ENCODE results near the gene CBFA2T2. TPM values are rescaled to one million over a fixed set of nuclear protein-coding genes. Genes with fewer than 3 reads are reported as not detected.

CBFA2T2 gene
- total and polyA plus RNA-seq, 9 donors, result 9.4 to 29.8 (median 21.2) TPM

DNA sequence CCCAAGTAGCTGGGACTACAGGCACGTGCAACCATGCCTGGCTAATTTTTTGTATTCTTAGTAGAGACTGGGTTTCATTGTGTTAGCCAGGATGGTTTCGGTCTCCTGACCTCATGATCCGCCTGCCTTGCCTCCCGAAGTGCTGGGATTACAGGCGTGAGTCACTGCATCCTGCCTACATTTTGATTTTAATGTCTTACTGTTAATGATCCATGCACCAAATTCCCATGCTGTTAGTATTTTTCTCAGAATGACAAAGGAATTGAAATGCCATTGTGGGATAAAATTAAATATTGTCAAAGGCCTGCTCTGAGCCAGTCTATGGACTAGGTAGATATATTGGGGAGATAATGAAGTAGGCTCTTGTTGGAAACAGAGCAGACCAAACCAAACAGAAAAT lies 28.2 kb downstream of the CBFA2T2 start:
- H3K36me3 ChIP-seq, result no peaks in the 10 kb centered on the region
- H3K4me3 ChIP-seq, result no peak overlapping the region
- H3K27me3 ChIP-seq, result no peaks in the 10 kb centered on the region
- H3K9me3 ChIP-seq, result no peaks in the 10 kb centered on the region
- TF ChIP-seq POLR2A (IDR thresholded peaks at IDR 0.05), result no peak
- no peak for DNase-seq
- H3K4me1 ChIP-seq (ENCODE audit: insufficient read depth), result peaks cover 5% of the 10 kb centered on the region
- intact Hi-C loops (cut with DNase I), result no loop called here
- no peak overlapping the region for H3K27ac ChIP-seq
- 74 to 88% (median 87%) methylated on average over 5 of the region's 5 CpGs for WGBS, 3 donors

DNA sequence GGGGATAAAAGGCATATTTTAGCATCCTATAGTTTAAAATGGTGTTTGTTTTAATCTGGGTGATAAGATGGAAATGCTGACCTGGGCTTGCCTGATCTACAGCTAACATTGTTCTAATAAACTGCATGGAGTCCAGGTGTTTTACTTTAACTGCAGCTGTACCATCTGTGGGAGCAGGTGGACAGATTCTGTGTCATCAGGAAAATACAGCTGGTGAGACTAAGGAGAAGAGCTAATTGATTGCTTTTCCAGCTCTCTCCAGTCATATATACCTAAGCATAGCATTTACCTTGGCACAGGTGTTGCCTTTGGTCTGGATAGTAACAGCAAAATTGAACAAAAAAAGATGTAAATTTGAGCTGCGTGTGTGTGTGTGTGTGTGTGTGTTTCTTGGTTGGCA lies 31.6 kb downstream of the CBFA2T2 start:
- no peak overlapping the region for H3K27ac ChIP-seq
- H3K36me3 ChIP-seq, result no peaks in the 10 kb centered on the region
- no peak for TF ChIP-seq EP300 (IDR thresholded peaks at IDR 0.05)
- TF ChIP-seq, protein P1, sequence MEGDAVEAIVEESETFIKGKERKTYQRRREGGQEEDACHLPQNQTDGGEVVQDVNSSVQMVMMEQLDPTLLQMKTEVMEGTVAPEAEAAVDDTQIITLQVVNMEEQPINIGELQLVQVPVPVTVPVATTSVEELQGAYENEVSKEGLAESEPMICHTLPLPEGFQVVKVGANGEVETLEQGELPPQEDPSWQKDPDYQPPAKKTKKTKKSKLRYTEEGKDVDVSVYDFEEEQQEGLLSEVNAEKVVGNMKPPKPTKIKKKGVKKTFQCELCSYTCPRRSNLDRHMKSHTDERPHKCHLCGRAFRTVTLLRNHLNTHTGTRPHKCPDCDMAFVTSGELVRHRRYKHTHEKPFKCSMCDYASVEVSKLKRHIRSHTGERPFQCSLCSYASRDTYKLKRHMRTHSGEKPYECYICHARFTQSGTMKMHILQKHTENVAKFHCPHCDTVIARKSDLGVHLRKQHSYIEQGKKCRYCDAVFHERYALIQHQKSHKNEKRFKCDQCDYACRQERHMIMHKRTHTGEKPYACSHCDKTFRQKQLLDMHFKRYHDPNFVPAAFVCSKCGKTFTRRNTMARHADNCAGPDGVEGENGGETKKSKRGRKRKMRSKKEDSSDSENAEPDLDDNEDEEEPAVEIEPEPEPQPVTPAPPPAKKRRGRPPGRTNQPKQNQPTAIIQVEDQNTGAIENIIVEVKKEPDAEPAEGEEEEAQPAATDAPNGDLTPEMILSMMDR (IDR thresholded peaks at IDR 0.05), result no peak
- TF ChIP-seq POLR2A (IDR thresholded peaks at IDR 0.05), result no peak
- H3K4me3 ChIP-seq, result no peak overlapping the region
- intact Hi-C loops (cut with DNase I), result no loop called here
- H3K27me3 ChIP-seq, result no peaks in the 10 kb centered on the region
- WGBS, 3 donors, result 38 to 60% (median 47%) methylated on average over 1 of the region's 1 CpG
- DNase-seq, result no peak
- no peaks in the 10 kb centered on the region for H3K9me3 ChIP-seq
- H3K4me1 ChIP-seq (ENCODE audit: insufficient read depth), result peaks cover 3% of the 10 kb centered on the region

DNA sequence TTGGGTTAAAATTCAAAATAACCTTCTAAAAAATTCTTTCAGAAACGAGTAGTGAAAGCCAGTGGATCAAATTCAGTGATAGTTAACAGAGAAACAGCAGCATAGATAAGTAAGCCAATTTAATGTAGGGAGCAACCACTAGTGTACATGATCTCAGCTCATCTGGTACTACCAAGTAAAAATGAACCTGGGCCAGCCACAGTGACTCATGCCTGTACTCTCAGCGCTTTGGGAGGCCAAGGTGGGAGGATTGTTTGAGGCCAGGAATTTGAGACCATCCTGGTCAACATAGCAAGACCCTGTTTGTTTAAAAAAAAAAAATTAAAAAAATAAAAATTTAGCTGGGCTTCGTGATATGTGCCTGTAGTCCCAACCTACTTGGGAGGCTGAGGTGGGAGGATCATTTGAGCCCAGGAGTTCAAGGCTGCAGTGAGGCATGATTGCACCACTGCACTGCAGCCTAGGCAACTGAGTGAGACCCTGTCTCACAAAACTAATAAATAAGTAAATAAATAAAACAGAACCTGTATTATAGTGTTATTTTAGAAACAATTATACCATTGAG lies 32.4 kb downstream of the CBFA2T2 start:
- DNase-seq, result no peak
- H3K27ac ChIP-seq, result no peak overlapping the region
- no peaks in the 10 kb centered on the region for H3K9me3 ChIP-seq
- TF ChIP-seq EP300 (IDR thresholded peaks at IDR 0.05) (no peak), POLR2A (IDR thresholded peaks at IDR 0.05) (no peak)
- TF ChIP-seq, protein P1 (IDR thresholded peaks at IDR 0.05), result no peak
- H3K4me1 ChIP-seq (ENCODE audit: insufficient read depth), result peaks cover 3% of the 10 kb centered on the region
- no peaks in the 10 kb centered on the region for H3K27me3 ChIP-seq
- 64 to 68% (median 67%) methylated on average over 3 of the region's 3 CpGs for WGBS, 3 donors
- intact Hi-C loops (cut with DNase I), result no loop called here
- no peaks in the 10 kb centered on the region for H3K36me3 ChIP-seq
- H3K4me3 ChIP-seq, result no peak overlapping the region

DNA sequence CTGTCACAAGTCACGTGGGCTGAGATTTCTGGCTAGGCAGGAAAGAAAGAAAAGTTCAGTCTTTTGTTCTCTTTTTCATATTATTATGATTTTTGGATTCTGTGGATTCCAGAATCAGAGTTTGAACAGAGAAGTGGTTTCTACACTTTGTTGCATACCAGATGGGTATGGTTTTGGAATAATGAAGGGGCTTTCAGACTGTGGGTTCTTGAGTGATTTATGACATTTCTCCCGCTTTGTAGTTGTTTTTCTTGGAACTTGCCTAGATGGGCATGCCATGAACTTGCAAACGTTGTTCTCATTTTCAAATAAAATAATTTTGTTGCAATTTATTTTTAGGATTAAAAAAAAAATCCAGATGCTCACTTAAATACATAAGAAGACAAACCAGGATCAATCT lies 34.4 kb downstream of the CBFA2T2 start:
- H3K4me3 ChIP-seq, result no peak overlapping the region
- no peaks in the 10 kb centered on the region for H3K9me3 ChIP-seq
- H3K36me3 ChIP-seq, result no peaks in the 10 kb centered on the region
- TF ChIP-seq POLR2A (IDR thresholded peaks at IDR 0.05) (no peak), EP300 (IDR thresholded peaks at IDR 0.05) (no peak)
- TF ChIP-seq, protein P1 (IDR thresholded peaks at IDR 0.05), result no peak
- WGBS, 3 donors, result 52 to 66% (median 61%) methylated on average over 3 of the region's 3 CpGs
- DNase-seq, result no peak
- no peaks in the 10 kb centered on the region for H3K27me3 ChIP-seq
- peaks cover 3% of the 10 kb centered on the region for H3K4me1 ChIP-seq (ENCODE audit: insufficient read depth)
- no peak overlapping the region for H3K27ac ChIP-seq
- intact Hi-C loops (cut with DNase I), result no loop called here

DNA sequence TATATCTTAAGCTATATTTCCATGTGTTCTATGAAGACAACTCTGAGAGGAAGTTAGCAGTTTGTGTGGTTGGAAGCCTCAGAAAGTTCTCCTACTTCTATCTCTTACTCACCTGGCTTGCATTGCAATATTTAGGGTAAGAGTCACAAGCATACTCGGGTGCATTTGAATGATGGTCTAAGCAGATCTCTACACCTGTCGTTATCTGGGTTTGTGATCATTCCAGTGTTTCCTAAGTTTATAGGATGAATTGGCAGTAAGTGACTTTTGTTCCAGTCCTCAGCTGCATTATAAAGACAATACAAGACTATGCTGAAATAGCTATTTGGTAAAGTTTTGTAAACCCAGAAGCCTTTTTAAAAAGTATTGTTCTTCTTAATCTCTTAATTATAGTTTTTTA lies 36.9 kb downstream of the CBFA2T2 start:
- no peak overlapping the region for H3K4me3 ChIP-seq
- H3K27ac ChIP-seq, result no peak overlapping the region
- no peak for TF ChIP-seq EP300 (IDR thresholded peaks at IDR 0.05)
- TF ChIP-seq, protein P1 (IDR thresholded peaks at IDR 0.05), result no peak
- no peak for TF ChIP-seq POLR2A (IDR thresholded peaks at IDR 0.05)
- intact Hi-C loops (cut with DNase I), result no loop called here
- no peaks in the 10 kb centered on the region for H3K9me3 ChIP-seq
- peaks cover 3% of the 10 kb centered on the region for H3K4me1 ChIP-seq (ENCODE audit: insufficient read depth)
- no peaks in the 10 kb centered on the region for H3K36me3 ChIP-seq
- H3K27me3 ChIP-seq, result no peaks in the 10 kb centered on the region
- 79 to 86% (median 80%) methylated on average over 2 of the region's 2 CpGs for WGBS, 3 donors
- DNase-seq, result no peak
